ENCODE measurements around the gene STARD5. TPM values are rescaled to one million over a fixed set of nuclear protein-coding genes. Genes with fewer than 3 reads are reported as not detected.
"Not testable (repeated sequence)": the region's sequence is repeated elsewhere in the genome, so short reads cannot be mapped to it uniquely, and the experiment has no call there.

Gene STARD5
- total RNA-seq, 1 experiment from 2014 or later = 1.0 TPM

DNA sequence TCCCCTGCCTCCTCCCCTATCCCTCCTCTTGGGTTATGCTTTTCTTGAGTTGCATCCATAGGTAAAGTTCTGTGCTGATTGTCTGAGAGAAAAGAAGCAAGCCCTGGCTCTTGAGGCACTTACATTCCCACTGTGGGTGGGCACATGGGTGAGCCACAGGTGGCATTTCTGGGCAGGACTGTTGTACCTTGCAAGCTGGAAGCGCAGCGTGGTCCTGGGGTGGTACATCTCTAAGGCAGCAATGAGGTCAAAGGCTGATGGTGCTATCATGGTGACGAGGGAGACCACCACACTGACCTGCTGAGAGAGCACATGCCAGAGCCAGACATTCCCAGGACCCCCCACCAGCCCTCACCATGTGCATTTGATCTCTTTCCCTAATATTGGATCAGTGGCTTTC, 25.3 kb upstream of the STARD5 start:
- H3K36me3 ChIP-seq (ENCODE audit: control insufficient read depth, insufficient read depth, low read length) = no peaks in the 10 kb centered on the region
- H3K36me3 Mint-ChIP-seq (ENCODE audit: insufficient read depth, unreplicated experiment) = no peaks in the 10 kb centered on the region
- no peaks in the 10 kb centered on the region for H3K4me1 Mint-ChIP-seq (ENCODE audit: low read depth, unreplicated experiment)
- TF ChIP-seq, protein P1, sequence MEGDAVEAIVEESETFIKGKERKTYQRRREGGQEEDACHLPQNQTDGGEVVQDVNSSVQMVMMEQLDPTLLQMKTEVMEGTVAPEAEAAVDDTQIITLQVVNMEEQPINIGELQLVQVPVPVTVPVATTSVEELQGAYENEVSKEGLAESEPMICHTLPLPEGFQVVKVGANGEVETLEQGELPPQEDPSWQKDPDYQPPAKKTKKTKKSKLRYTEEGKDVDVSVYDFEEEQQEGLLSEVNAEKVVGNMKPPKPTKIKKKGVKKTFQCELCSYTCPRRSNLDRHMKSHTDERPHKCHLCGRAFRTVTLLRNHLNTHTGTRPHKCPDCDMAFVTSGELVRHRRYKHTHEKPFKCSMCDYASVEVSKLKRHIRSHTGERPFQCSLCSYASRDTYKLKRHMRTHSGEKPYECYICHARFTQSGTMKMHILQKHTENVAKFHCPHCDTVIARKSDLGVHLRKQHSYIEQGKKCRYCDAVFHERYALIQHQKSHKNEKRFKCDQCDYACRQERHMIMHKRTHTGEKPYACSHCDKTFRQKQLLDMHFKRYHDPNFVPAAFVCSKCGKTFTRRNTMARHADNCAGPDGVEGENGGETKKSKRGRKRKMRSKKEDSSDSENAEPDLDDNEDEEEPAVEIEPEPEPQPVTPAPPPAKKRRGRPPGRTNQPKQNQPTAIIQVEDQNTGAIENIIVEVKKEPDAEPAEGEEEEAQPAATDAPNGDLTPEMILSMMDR (IDR thresholded peaks at IDR 0.05; ENCODE audit: insufficient read depth in 1 of 2, low read depth in 1 of 2, low read length in 1 of 2, severe bottlenecking in 1 of 2, unreplicated experiment in 1 of 2) = no peak
- no peaks in the 10 kb centered on the region for H3K9me3 Mint-ChIP-seq (ENCODE audit: unreplicated experiment)
- no peak overlapping the region for H3K4me3 Mint-ChIP-seq (ENCODE audit: unreplicated experiment)
- H3K4me3 ChIP-seq (ENCODE audit: low read depth, low read length) = no peak overlapping the region
- H3K9me3 ChIP-seq = no peaks in the 10 kb centered on the region
- no peaks in the 10 kb centered on the region for H3K27me3 ChIP-seq (replicated peaks; ENCODE audit: control insufficient read depth, insufficient read depth, low read length)
- H3K4me1 ChIP-seq = no peaks in the 10 kb centered on the region
- no TSS peak for BruUV-seq (replicated peaks)
- intact Hi-C loops (cut with micrococcal nuclease; ENCODE audit: unreplicated experiment) = no loop called here
- ChIA-PET POLR2A (no interaction called here), CTCF (no interaction called here)
- DNase-seq = no peak
- H3K27me3 Mint-ChIP-seq (ENCODE audit: insufficient read depth, unreplicated experiment) = peaks cover 4% of the 10 kb centered on the region
- no peak overlapping the region for H3K27ac Mint-ChIP-seq (ENCODE audit: unreplicated experiment)

DNA sequence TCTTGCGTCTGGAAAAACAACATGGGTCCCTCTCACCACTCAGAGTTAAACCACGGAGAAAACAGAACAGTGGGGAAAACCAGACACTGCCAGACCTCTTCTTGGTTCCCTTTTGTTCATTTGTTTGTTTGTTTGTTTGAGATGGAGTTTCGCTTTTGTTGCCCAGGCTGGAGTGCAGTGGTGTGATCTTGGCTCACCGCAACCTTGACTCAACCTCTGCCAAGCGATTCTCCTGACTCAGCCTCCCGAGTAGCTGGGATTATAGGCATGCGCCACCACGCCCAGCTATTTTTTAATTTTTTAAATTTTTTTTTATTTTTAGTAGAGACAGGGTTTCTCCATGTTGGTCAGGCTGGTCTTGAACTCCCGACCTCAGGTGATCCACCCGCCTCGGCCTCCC, 24.8 kb upstream of the STARD5 start:
- CTCF ChIA-PET; H3K27me3 Mint-ChIP-seq (ENCODE audit: insufficient read depth, unreplicated experiment); H3K9me3 ChIP-seq; H3K27ac Mint-ChIP-seq (ENCODE audit: unreplicated experiment); H3K4me1 Mint-ChIP-seq (ENCODE audit: low read depth, unreplicated experiment); H3K36me3 Mint-ChIP-seq (ENCODE audit: insufficient read depth, unreplicated experiment); H3K27me3 ChIP-seq (replicated peaks; ENCODE audit: control insufficient read depth, insufficient read depth, low read length); DNase-seq; H3K9me3 Mint-ChIP-seq (ENCODE audit: unreplicated experiment); H3K36me3 ChIP-seq (ENCODE audit: control insufficient read depth, insufficient read depth, low read length); H3K4me3 Mint-ChIP-seq (ENCODE audit: unreplicated experiment); BruUV-seq (replicated peaks); POLR2A ChIA-PET; H3K4me1 ChIP-seq; H3K4me3 ChIP-seq (ENCODE audit: low read depth, low read length); intact Hi-C loops (cut with micrococcal nuclease; ENCODE audit: unreplicated experiment): not testable (repeated sequence)

DNA sequence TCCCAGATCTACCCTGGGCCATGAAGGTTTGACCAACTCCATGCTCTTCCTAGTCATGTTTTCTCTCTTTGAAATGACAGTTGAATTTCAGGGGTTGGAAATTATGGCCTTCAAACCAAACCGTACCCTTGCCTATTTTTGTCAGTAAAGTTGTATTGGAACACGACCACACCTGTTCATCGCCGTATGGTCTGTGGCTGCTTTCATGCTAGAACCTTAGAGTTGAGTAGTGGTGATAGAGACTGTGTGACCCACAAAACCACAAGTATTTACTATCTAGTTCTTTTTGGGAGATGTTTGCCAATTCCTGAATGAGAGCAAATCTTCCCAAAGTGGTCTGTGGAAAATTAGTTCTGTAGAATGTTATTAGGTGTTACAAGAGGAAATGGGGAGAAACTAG, 24.0 kb upstream of the STARD5 start:
- no peak for DNase-seq
- BruUV-seq (replicated peaks) = no TSS peak
- TF ChIP-seq, protein P1 (IDR thresholded peaks at IDR 0.05; ENCODE audit: insufficient read depth in 1 of 2, low read depth in 1 of 2, low read length in 1 of 2, severe bottlenecking in 1 of 2, unreplicated experiment in 1 of 2) = no peak
- no peaks in the 10 kb centered on the region for H3K36me3 ChIP-seq (ENCODE audit: control insufficient read depth, insufficient read depth, low read length)
- Mint-ChIP-seq H3K27me3 (ENCODE audit: insufficient read depth, unreplicated experiment) (peaks cover 4% of the 10 kb centered on the region), H3K36me3 (ENCODE audit: insufficient read depth, unreplicated experiment) (no peaks in the 10 kb centered on the region), H3K4me3 (ENCODE audit: unreplicated experiment) (no peak overlapping the region), H3K4me1 (ENCODE audit: low read depth, unreplicated experiment) (no peaks in the 10 kb centered on the region), H3K27ac (ENCODE audit: unreplicated experiment) (no peak overlapping the region), H3K9me3 (ENCODE audit: unreplicated experiment) (no peaks in the 10 kb centered on the region)
- no peak overlapping the region for H3K4me3 ChIP-seq (ENCODE audit: low read depth, low read length)
- no peaks in the 10 kb centered on the region for H3K9me3 ChIP-seq
- POLR2A ChIA-PET = no interaction called here
- CTCF ChIA-PET = no interaction called here
- intact Hi-C loops (cut with micrococcal nuclease; ENCODE audit: unreplicated experiment) = no loop called here
- H3K27me3 ChIP-seq (replicated peaks; ENCODE audit: control insufficient read depth, insufficient read depth, low read length) = no peaks in the 10 kb centered on the region
- no peaks in the 10 kb centered on the region for H3K4me1 ChIP-seq

DNA sequence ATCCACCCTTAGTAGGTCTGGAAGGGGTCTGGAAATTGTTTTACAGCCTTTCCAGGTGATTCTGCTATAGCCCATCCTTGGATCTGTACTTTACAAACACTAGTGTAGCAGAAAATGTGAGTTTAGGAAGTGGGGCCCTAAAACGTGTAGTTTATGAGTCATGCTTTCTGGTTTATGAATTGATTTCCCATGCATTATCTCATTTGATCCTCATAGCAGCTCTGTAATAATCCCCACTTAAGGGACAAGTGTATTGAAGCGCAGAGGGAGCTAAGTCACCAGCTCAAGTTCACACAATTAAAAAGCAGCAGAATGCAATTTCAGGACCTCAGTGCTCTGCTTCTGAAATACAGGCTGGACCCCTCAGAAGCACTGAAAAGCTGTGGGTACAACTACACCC, 22.7 kb upstream of the STARD5 start:
- Mint-ChIP-seq H3K4me3 (ENCODE audit: unreplicated experiment) (no peak overlapping the region), H3K9me3 (ENCODE audit: unreplicated experiment) (no peaks in the 10 kb centered on the region), H3K27me3 (ENCODE audit: insufficient read depth, unreplicated experiment) (peaks cover 4% of the 10 kb centered on the region), H3K4me1 (ENCODE audit: low read depth, unreplicated experiment) (no peaks in the 10 kb centered on the region), H3K27ac (ENCODE audit: unreplicated experiment) (no peak overlapping the region), H3K36me3 (ENCODE audit: insufficient read depth, unreplicated experiment) (no peaks in the 10 kb centered on the region)
- BruUV-seq (replicated peaks) = no TSS peak
- no peak for DNase-seq
- Histone ChIP-seq H3K4me3 (ENCODE audit: low read depth, low read length) (no peak overlapping the region), H3K36me3 (ENCODE audit: control insufficient read depth, insufficient read depth, low read length) (no peaks in the 10 kb centered on the region), H3K4me1 (no peaks in the 10 kb centered on the region), H3K9me3 (no peaks in the 10 kb centered on the region), H3K27me3 (replicated peaks; ENCODE audit: control insufficient read depth, insufficient read depth, low read length) (no peaks in the 10 kb centered on the region; the same call in 1 of the 2 replicates)
- intact Hi-C loops (cut with micrococcal nuclease; ENCODE audit: unreplicated experiment) = no loop called here
- POLR2A ChIA-PET = no interaction called here
- CTCF ChIA-PET = no interaction called here
- TF ChIP-seq, protein P1 (IDR thresholded peaks at IDR 0.05; ENCODE audit: insufficient read depth in 1 of 2, low read depth in 1 of 2, low read length in 1 of 2, severe bottlenecking in 1 of 2, unreplicated experiment in 1 of 2) = no peak

All from Caco-2 (cell line).